ENCODE data around the gene LRRC59.
A peak's percentile ranks its signal among the peaks of the same experiment; 100 is the strongest.

LRRC59 gene

DNA sequence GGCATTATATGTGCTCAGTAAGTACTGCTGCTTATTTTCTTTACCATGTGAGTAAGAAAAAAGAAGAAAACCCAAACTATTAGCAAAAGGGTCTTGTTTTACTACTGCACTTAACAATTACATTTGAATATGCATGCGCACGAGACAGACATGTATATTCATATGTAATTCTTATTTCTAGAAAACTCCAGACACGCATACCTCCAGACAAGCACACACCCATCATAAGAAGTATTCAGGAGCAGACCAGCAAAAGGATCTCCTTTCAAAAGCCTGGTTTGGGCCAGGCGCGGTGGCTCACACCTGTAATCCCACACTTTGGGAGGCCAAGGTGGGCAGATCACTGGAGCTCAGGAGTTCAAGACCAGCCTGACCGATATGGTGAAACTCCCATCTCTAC lies 7.8 kb downstream of the LRRC59 start:
- no peak for DNase-seq (ENCODE audit: low read depth, low spot score)
- no peak overlapping the region for H3K27ac ChIP-seq

DNA sequence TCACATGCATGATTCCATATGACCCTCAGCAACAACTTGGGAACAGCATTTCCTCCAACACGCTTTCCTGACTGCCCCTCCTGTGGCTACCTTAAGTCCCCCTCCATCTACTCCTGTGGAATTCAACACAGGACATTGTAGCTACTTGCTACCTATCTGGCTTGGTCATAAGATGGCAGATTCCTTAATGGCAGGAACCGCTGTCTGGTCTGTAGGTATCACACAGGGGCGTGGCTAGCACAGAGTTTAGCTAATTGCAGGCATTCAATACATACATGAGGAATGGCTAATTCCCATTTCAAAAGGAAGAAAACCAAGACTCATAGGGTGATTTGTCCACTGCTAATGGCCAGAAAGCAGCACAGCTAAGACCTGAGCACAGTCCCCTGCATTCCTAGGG lies 8.6 kb downstream of the LRRC59 start:
- no peak overlapping the region for H3K27ac ChIP-seq
- DNase-seq (ENCODE audit: low read depth, low spot score), result no peak

DNA sequence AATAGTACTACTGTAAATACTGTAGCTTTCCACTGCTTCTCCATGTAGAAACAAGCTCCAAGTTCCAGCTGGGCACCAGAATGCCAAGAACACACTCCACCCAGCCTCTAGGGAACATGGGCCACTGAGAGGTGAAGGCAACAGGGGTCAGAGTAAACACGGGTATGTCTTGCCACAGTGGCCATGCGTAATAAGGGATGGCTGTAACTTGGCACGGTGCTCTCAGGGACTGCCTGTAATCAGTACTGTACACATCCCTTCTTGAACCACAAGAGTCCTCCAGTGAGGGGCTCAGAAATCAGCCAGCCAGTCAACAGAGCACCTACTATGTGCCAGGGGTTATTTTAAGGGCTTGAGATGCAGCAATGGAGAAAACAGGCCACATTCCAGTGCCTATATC lies 10.8 kb downstream of the LRRC59 start:
- no peak overlapping the region for H3K27ac ChIP-seq
- DNase-seq (ENCODE audit: low read depth, low spot score), result no peak

DNA sequence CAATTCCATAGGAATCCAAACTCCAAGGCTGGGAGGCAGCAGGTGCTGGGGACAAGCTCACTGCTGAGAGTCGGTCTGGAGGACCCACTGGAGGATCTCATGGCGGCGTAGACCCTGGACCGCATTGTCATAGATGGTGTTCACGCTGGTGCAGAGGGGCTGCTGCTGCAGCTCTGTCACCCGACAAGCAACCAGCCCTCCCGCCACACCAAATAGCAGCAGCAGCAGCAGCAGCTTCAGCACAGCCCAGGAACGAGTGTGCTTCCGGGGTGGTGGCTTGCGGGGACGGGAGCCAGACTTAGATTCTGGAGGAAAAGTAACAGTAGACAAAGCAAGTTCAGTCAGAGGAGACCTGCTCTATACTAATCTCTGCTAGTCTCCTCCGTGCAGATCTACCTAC lies 14.4 kb downstream of the LRRC59 start:
- no peak overlapping the region for H3K27ac ChIP-seq
- no peak for DNase-seq (ENCODE audit: low read depth, low spot score)

DNA sequence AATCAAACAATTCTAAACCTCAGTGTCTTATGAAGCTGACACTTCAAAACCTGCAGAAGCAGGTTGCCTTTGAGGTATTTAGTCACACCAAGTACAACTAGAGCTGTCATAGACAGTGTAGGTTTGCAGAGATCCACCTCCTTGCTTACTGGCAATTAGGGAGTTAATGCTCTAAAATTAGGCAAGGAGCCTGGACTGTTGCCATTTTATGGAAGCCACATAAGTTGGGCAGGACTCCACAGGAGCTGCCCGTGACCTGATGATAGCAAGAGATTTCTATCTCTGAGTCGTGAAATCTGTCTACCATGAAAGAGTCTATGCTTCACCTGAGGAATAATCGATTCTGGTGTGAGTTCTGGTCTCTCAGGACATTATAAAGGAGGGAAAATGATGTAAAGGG lies 15.4 kb downstream of the LRRC59 start:
- H3K27ac ChIP-seq, result no peak overlapping the region

DNA sequence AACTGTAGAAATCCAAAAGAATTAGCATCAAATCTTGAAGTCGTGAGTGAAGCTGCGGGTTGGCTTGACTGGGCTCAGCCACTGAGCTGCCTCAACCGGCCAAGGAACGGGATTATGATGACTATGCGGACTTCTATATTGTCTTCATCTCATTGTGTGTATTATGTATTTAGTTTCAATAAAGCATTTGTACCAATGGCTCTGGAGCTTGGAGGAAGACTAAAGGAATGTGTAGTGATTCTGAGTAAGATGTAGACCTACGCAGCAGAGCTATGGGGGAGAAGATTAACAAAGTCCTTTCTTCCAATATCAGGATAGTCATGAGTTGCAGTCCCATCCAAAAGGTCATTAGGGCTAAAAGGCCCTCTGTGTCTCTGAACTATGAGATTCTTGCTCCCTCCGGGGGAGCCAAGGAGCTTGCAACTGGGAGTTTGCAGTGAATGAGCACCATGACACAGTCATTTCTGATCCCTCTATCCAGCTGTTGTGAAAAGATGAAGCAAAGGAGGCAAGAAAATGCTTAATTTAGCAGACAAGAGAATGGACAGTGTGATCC lies 16.0 kb downstream of the LRRC59 start:
- H3K27ac ChIP-seq, result no peak overlapping the region
- DNase-seq (ENCODE audit: low read depth, low spot score), result no peak

More for the DNA sequence above, 15.4 kb downstream of the LRRC59 start:
- no peak for DNase-seq (ENCODE audit: low read depth, low spot score)

DNA sequence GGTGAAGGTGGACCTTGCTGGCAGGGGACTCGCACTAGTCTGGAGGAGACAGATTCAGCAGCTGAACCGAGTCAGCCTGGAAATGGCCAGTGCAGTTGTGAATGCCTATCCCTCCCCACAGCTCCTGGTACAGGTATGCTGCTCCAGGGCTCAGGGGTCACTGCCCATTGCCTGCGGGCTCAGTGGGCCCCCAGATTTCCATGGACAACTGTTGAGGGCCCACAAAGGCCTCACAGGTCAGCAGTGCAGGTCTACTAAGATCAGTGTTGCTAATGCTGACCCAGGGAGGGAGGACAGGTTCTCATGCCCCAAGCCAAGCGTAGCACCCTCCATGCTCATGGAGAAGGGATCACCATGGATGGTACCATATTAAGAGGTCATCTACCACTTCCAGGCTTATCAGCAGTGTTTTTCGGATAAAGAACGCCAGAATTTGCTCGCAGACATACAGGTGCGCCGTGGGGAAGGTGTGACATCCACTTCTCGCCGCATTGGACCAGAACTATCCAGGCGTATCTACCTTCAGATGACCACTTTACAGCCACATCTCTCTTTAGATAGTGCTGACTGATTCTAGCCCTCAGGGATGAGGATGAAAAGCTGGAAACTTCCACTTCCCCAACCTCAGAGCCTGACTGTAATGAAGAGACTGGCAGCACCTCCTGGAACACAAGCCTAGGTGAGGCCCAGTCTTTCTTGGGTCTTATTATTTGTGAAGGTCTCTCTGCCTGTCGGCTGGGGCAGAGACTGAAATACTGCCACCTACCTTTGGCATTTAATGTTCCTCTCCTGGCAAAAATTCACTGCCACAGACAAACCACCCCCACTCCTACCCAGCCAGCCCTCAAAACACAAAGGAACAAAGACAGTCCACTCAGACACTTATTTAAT lies 16.7 kb downstream of the LRRC59 start:
- no peak overlapping the region for H3K27ac ChIP-seq
- no peak for DNase-seq (ENCODE audit: low read depth, low spot score)

DNA sequence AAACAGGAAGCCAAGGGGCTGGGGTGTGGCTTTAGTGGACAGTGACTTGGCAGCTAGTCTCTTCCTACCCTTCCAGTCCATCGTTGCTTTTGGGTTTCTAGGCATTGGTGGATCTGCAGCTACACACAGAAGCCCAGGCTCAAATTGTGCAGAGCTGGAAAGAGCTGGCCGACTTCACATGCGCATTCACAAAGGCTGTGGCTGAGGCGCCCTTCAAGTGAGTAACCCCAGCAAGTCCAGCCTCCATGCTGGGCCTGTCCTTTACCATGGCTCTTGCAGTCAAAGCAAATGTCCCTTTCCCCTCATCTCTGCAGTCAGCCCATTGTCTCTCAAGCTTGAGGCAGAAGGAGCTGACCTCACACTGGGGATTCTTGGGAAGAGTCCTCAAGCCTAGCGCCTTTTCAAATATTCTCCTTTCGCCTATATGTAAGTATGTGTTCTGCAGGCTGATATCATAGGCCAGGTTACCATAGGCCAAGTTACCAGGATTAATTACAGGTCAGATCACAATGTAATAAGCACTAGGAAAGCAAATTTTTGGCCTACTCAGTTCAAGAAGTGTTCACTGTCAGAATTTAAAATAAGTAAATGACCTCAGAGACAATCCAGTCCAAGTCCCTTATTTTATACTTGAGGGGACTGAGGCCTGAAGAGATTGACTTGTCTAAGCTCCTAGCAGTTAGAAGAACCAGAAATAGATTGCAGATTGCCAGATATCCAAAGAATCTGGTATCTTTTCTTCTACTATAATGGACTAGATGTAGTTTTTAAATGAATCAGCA lies 17.8 kb downstream of the LRRC59 start:
- no peak for DNase-seq (ENCODE audit: low read depth, low spot score)
- H3K27ac ChIP-seq, result no peak overlapping the region

DNA sequence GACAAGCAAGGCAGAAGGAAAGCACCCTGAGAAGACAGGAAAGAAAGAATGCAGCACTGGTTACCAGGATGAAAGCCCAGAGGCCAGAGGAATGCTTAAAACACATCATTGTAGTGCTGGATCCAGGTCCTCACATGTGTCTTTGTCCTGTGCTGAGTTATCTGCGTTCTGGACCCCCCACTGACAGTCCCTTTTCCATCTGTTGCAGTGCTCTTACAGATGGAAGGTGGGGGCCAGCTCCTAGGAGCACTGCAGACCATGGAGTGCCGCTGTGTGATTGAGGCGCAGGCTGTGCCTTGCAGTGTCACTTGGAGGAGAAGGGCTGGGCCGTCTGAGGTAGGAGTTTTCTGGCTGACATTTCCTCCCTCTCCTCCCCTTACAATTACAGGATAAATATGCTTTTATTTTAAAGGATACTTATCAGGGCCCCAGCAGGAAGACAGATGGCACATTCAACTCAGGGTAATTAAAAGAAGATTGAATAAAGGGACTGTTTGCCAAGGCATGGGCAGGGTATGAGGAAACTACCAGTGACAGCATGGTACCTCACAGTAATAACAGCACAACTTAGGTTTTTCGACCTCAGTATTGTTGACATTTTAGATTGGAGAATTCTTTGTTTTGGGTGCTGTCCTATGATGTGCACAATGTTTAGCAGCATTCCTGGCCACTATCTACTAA lies 21.3 kb downstream of the LRRC59 start:
- DNase-seq (ENCODE audit: low read depth, low spot score), result no peak
- no peak overlapping the region for H3K27ac ChIP-seq

DNA sequence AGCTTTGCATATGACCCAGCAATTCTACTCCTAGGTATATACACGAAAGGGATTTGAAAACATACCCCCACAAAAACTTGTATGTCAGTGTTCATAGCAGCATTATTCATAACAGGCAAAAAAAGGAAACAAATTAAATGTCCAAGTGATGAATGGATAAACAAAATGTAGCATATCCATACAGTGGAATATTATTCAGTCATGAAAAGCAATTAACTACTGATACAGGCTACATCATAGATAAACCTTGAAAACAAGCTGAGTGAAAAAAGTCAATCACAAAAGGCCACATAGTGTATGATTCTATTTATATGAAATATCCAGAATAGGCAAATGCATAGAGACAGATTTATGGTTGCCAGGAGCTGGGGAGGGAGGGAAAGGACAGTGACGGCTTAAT lies 23.6 kb downstream of the LRRC59 start:
- no peak overlapping the region for H3K27ac ChIP-seq

DNA sequence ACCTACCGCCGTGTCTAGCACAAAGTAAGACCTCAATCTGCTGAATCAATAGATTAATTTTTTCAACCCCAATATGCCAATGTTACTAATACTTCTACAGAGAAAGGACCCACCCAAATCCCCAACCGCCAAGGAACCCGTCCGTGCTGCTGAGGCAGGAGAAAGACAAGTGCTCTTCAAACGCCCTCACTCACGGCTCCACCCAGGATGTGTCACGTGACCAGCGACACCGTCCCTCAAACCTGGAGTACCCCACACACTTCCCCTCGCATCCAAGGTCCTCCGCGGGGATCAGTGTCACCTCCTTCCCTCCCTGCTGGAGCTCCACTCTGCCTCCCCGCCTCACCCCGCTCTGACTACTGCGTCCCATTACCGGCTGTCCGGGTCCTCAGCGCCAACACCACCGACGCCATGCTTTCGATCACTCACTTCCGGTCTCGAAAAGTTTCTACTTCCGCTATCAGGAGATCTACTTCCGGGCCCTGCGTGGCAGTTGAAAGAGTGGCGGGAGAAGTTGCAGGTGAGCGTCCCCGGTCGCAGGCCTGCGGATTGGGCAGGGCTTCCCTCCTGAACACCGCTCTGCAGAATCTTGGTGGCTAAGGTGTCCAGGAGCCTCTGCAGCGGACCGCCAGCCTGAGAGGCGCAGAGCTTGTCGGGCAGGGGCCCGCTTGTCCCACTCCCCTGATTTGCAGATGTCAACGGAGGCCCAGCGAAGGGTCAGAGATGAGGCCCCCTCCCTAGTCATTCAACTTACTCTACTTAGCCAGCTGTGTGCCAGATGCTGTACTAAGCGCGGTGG lies 24.4 kb downstream of the LRRC59 start, which contains the start of the genes EME1 and MRPL27:
Gene EME1, plus strand, starts transcription at position 472 of the 799 bp plus-strand sequence. CDS start 1,980 bp downstream, outside the sequence.
Gene MRPL27, minus strand, starts transcription at position 427 of the 799 bp plus-strand sequence. Its CDS starts 14 bp downstream, at position 413.
- peak within 1 kb of the TSS; percentile 92 for H3K27ac ChIP-seq
- DNase-seq (ENCODE audit: low read depth, low spot score), result peak; percentile 59

More for the DNA sequence above, 23.6 kb downstream of the LRRC59 start:
- no peak for DNase-seq (ENCODE audit: low read depth, low spot score)

DNA sequence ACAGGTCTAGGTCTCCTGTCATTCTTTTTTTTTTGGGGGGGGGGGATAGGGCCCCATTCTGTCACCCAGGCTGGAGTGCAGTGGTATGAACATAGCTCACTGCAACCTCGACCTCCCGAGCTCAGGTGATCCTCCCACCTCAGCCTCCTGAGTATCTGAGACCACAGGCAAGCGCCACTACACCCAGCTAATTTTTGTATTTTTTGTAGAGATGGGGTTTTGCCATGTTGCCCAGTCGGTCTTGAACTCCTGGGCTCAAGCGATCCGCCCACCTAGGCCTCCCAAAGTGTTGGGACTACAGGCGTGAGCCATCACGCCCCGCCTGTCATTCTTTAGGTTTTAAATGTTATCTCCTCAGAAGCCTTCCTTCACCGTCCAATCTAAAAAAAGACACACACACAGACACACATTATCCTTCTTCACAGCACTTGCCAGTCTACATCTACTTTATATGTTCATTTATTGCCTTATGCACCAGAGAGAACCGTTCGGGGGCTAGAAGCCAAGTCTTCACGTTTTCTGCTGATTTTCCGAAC lies 25.0 kb downstream of the LRRC59 start:
- DNase-seq (ENCODE audit: low read depth, low spot score), result no peak

DNA sequence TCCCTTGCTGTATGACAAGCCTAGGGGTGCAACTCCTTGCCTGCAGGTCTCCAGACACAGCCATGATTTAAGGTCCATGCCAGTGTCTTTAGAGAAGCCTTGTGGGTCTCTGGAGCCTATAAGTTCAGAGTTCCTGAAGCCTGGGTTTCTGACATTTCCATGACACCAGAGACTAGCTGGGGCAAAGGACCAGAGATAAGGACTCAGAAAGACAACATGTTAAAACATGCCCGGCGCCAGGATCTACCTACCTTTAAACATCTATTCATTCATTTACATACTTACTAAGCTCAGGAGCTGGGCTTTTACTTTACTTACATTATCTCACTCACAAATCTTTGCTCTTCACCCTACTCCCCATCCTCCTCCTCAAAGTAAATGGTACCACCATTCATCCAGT lies 25.8 kb downstream of the LRRC59 start:
- H3K27ac ChIP-seq, result peak overlapping the region; percentile 92
- peak; percentile 36 for DNase-seq (ENCODE audit: low read depth, low spot score)

More for the DNA sequence above, 25.0 kb downstream of the LRRC59 start:
- peak overlapping the region; percentile 92 for H3K27ac ChIP-seq

DNA sequence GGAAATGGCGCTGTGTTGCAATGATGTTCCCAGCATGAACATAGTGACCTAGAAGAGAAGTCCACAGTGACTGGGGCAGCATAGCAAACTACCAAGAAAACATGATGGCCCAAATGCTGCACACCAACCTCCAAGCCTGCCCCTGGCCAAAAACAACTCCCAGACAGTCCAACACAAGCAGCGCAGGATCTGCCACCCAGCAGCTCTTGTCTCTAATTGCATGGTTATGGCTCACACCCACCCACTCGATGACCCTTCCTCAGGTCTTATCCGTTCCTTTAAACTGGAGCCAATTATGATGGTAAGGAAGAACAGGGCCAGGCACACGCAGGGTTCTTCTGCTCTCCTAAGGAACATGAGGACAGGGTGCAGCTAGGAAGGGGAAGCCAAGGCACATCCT lies 27.3 kb downstream of the LRRC59 start:
- DNase-seq (ENCODE audit: low read depth, low spot score), result no peak

DNA sequence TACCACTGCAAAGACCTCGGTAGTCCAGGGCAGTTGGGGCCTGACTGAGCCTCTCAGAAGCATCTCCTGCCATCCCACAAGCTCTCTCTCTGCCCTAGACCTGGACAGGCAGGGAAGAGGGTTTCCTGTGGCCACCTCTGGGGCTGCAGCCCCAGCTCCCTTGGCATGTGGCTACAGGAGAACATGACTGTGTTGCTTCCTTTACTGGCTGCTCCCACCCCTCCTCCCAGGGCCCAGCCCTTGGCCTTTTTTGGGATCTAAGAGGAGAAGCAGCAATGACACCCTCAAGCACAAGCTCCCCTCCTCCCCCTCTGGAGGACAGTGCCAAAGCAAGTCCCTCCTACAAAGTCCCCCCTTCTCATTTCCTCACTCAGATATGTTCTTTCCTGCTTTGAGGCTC lies 29.9 kb downstream of the LRRC59 start:
- DNase-seq (ENCODE audit: low read depth, low spot score), result no peak
- H3K27ac ChIP-seq, result no peak overlapping the region

More for the DNA sequence above, 27.3 kb downstream of the LRRC59 start:
- no peak overlapping the region for H3K27ac ChIP-seq

DNA sequence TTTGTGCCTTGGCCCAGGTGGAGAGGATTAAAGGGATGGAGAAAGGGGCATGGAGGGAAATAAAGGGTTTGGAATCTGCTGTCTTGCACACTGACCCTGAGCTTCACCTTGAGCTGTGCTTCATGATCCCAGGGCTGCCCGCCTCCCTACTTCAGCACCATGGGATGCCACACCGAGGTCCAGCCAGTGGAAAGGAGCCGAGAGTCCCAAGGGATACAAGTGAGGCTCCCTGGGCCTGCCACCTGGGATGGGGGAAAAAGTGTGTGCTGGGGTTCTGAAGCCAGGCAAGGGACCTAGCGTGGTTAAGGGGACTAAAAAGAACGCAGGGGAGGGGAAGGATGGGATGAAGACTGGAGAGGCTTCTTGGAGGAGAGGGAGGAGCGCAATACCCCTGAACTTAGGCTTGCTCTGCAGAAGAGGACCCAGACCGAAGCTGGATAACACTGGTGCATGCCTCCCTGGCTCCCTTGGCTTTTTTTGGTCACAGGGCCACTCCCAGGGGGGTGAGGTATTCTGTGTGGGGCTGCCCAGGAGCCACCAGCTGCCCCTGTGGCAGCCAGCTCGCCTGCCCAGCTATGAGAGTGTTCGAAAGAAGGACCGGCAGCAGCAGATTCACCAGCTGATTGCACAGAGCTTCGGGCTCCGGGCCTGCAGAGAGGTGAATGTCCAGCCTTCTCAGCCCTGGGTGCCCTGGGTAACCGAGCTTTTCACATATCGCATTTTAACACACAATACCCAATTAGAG lies 31.5 kb downstream of the LRRC59 start:
- H3K27ac ChIP-seq, result no peak overlapping the region
- DNase-seq (ENCODE audit: low read depth, low spot score), result no peak

DNA sequence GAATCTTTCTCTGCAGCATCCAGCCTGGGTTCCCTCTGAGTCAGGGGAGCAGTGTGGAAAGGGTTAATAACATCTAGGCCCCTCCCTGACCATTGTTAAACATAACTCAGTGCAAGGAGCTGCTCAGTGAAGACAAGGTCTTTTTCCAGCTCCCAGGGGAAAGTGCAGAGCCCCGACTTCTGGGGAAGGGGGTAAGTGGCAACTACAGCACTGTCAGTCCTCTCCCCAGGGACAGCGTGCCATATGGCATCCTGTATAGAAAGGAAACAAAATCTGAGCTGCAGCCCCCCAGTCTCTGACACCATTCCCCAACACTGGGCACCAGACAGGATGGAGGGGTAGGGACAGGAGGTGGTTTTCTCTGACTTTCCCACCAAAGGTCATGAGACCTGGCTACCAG lies 32.2 kb downstream of the LRRC59 start:
- H3K27ac ChIP-seq, result no peak overlapping the region
- DNase-seq (ENCODE audit: low read depth, low spot score), result no peak

DNA sequence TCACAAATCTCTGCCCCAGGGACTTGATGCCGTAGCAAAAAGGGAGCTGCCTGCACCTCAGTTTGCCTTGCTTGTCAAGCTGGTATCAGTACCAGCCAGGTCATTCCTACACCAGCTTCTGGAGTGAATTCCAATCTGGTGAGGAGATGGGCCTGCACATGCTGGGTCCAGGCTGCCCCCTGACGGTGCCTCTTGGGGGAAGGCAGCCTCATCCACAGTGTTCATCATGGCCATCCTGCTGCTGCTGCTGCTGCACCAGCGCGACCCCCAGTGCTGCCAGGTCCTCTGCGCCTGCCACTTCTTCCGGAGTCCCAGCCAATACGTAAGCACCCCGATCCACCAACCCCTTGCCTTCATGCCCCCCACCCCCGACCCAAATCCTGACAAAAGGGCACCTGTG lies 32.6 kb downstream of the LRRC59 start:
- H3K27ac ChIP-seq, result no peak overlapping the region
- DNase-seq (ENCODE audit: low read depth, low spot score), result no peak
